Endothelial cell (in vitro differentiated cells): ENCODE results near the gene OLFM1. TPM values are rescaled to one million over a fixed set of nuclear protein-coding genes. Genes with fewer than 3 reads are reported as not detected.

Experiments
- DNase-seq: peaks from one replicate; pipeline ENCODE4 v3.0.0; 2021; ENCODE audit warnings: low spot score
- H3K27ac Mint-ChIP-seq: one replicate; pipeline ENCODE4 v1.8.0; 2021; ENCODE audit warnings: mixed read lengths, inconsistent platforms; ENCODE audit not compliant: unreplicated experiment
- H3K27me3 Mint-ChIP-seq: one replicate; pipeline ENCODE4 v1.8.0; 2021; ENCODE audit warnings: mild to moderate bottlenecking, moderate library complexity, mixed read lengths, inconsistent platforms; ENCODE audit not compliant: unreplicated experiment
- H3K36me3 Mint-ChIP-seq: one replicate; pipeline ENCODE4 v1.8.0; 2021; ENCODE audit warnings: mild to moderate bottlenecking, low read depth, mixed read lengths, inconsistent platforms; ENCODE audit not compliant: unreplicated experiment
- H3K4me1 Mint-ChIP-seq: one replicate; pipeline ENCODE4 v1.8.0; 2021; ENCODE audit warnings: mild to moderate bottlenecking, mixed read lengths, inconsistent platforms; ENCODE audit not compliant: unreplicated experiment
- H3K4me3 Mint-ChIP-seq: one replicate; pipeline ENCODE4 v1.8.0; 2021; ENCODE audit warnings: mild to moderate bottlenecking, mixed read lengths, inconsistent platforms; ENCODE audit not compliant: unreplicated experiment
- H3K9me3 Mint-ChIP-seq: one replicate; pipeline ENCODE4 v1.8.0; 2021; ENCODE audit warnings: mixed read lengths, inconsistent platforms; ENCODE audit not compliant: unreplicated experiment
- CTCF ChIP-seq: fragments of 200-600 bp; sonication (generic); IDR thresholded peaks from one replicate; pipeline ENCODE4 v1.5.0; 2021; ENCODE audit warnings: antibody characterized with exemption; ENCODE audit not compliant: unreplicated experiment
- total RNA-seq: library from RNA; stranded (reverse); fragmentation: NEBNext Ultra II Directional; extraction: Animal tissue kit (Norgen Biotek cat#: 25700); gene quantifications from one replicate; pipeline ENCODE4 v1.2.1, GENCODE V29; 2021; ENCODE audit not compliant: unreplicated experiment

OLFM1 gene
- total RNA-seq, 1 donor from 2014 or later, result 0.74 TPM

- H3K27me3 Mint-ChIP-seq, result peaks cover 10% of the 10 kb centered on the region
- H3K9me3 Mint-ChIP-seq, result no peaks in the 10 kb centered on the region
- H3K4me1 Mint-ChIP-seq, result no peaks in the 10 kb centered on the region
- H3K36me3 Mint-ChIP-seq, result no peaks in the 10 kb centered on the region
- H3K4me3 Mint-ChIP-seq, result no peak overlapping the region
- H3K27ac Mint-ChIP-seq, result no peak overlapping the region
- no peak for TF ChIP-seq CTCF
- no peak for DNase-seq
These were observed 28.9 kb downstream of the OLFM1 start for GRCh38 chr9:135116371-135116770.

- no peaks in the 10 kb centered on the region for H3K36me3 Mint-ChIP-seq
- H3K9me3 Mint-ChIP-seq, result no peaks in the 10 kb centered on the region
- H3K4me3 Mint-ChIP-seq, result no peak overlapping the region
- peaks cover 10% of the 10 kb centered on the region for H3K27me3 Mint-ChIP-seq
- no peak for TF ChIP-seq CTCF
- H3K27ac Mint-ChIP-seq, result no peak overlapping the region
- no peak for DNase-seq
- H3K4me1 Mint-ChIP-seq, result no peaks in the 10 kb centered on the region
These were observed 29.4 kb downstream of the OLFM1 start for GRCh38 chr9:135116881-135117280.

- no peaks in the 10 kb centered on the region for H3K9me3 Mint-ChIP-seq
- H3K36me3 Mint-ChIP-seq, result no peaks in the 10 kb centered on the region
- no peak overlapping the region for H3K4me3 Mint-ChIP-seq
- DNase-seq, result no peak
- H3K27ac Mint-ChIP-seq, result no peak overlapping the region
- TF ChIP-seq CTCF, result no peak
- no peaks in the 10 kb centered on the region for H3K4me1 Mint-ChIP-seq
- H3K27me3 Mint-ChIP-seq, result peaks cover 10% of the 10 kb centered on the region
These were observed 29.8 kb downstream of the OLFM1 start for GRCh38 chr9:135117281-135117680.

- Mint-ChIP-seq H3K27me3 (peaks cover 12% of the 10 kb centered on the region), H3K27ac (no peak overlapping the region), H3K9me3 (no peaks in the 10 kb centered on the region), H3K36me3 (no peaks in the 10 kb centered on the region), H3K4me1 (no peaks in the 10 kb centered on the region), H3K4me3 (peak overlapping the region; percentile 47)
- no peak for TF ChIP-seq CTCF
- no peak for DNase-seq
These were observed 32.1 kb downstream of the OLFM1 start for GRCh38 chr9:135119496-135120064.

- H3K27ac Mint-ChIP-seq, result no peak overlapping the region
- no peaks in the 10 kb centered on the region for H3K9me3 Mint-ChIP-seq
- no peak for DNase-seq
These were observed 32.8 kb downstream of the OLFM1 start for GRCh38 chr9:135120249-135120648.

More at GRCh38 chr9:135120249-135120648, 32.8 kb downstream of the OLFM1 start:
- Mint-ChIP-seq H3K36me3 (no peaks in the 10 kb centered on the region), H3K4me3 (peak overlapping the region; percentile 13), H3K27me3 (peaks cover 14% of the 10 kb centered on the region), H3K4me1 (no peaks in the 10 kb centered on the region)
- no peak for TF ChIP-seq CTCF
